HepG2 (cell line): ENCODE results near the gene COL26A1. TPM values are rescaled to one million over a fixed set of nuclear protein-coding genes. Genes with fewer than 3 reads are reported as not detected.

ENCODE experiments used
- ATAC-seq: fragments of 200-7000 bp; cut with Tn5 transposase; 3 replicates; pipeline ENCODE4 v1.9.1; 2020; ENCODE audit warnings: mild to moderate bottlenecking, moderate library complexity
- BruUV-seq: library from RNA; stranded (reverse); fragments of 400-500 nt; replicated peaks from 2 replicates; lab custom pipeline; 2021; lab: Mats Ljungman, UMichigan
- CTCF ChIA-PET: fragments of 300-600 bp; formaldehyde crosslinking; extraction: SDS; loops from one replicate; lab custom pipeline; 2021; ENCODE audit warnings: low total read pairs, inconsistent platforms, low intra/inter-chr PET ratio; lab: Yijun Ruan, JAX
- POLR2A ChIA-PET: fragments of 350-600 bp; sonication (Branson Sonifier 250); formaldehyde crosslinking; loops from one replicate; lab custom pipeline; 2020; ENCODE audit warnings: antibody characterized with exemption, inconsistent platforms; lab: Yijun Ruan, JAX
- DNase-seq: peaks from one replicate; pipeline ENCODE4 v3.0.0-alpha.2; 2015; ENCODE audit warnings: low spot score
- FAIRE-seq: peaks from 3 replicates; lab custom pipeline; 2011; peaks lifted over from hg19 to GRCh38; lab: Jason Lieb, UNC
- H2AFZ ChIP-seq: one replicate; pipeline ENCODE4 v1.6.1; 2011; ENCODE audit warnings: low read length, inconsistent platforms
- H3K27ac ChIP-seq: fragments of 300-600 bp; 3 replicates; pipeline ENCODE4 v1.8.0; 2011; ENCODE audit warnings: mixed run types, mild to moderate bottlenecking, mixed read lengths, low read length, inconsistent platforms; ENCODE audit not compliant: insufficient read depth; ENCODE audit errors: extremely low read length
- H3K27me3 ChIP-seq, 2 experiments: fragments of 200-600 bp in 1 of 2; 2 replicates in 1 of 2; 3 replicates in 1 of 2; pipeline versions ENCODE4 v1.6.0 to v1.8.0; 2011; ENCODE audit warnings: low read length in 2 of 2, mild to moderate bottlenecking in 2 of 2, moderate library complexity in 2 of 2, inconsistent platforms in 1 of 2; ENCODE audit not compliant: insufficient read depth in 2 of 2, control insufficient read depth in 1 of 2
- H3K36me3 ChIP-seq, 2 experiments: fragments of 200-600 bp in 1 of 2; replicated peaks in 1 of 2; 2 replicates in 1 of 2; 3 replicates in 1 of 2; pipeline versions ENCODE4 v1.5.1 to v1.8.0; 2011; ENCODE audit warnings: low read length in 2 of 2, inconsistent platforms in 1 of 2; ENCODE audit not compliant: insufficient read depth in 2 of 2, control insufficient read depth in 1 of 2
- H3K4me1 ChIP-seq: 2 replicates; pipeline ENCODE4 v1.5.1; 2012; ENCODE audit warnings: low read length, inconsistent platforms; ENCODE audit not compliant: insufficient read depth
- H3K4me2 ChIP-seq: 2 replicates; pipeline ENCODE4 v1.6.0; 2011; ENCODE audit warnings: low read depth, low read length, inconsistent platforms
- H3K4me3 ChIP-seq, 3 experiments: fragments of 200-600 bp in 1 of 3; sonication (generic), shearing (Covaris generic) in 1 of 3; replicated peaks in 1 of 3; 2 replicates each; pipeline ENCODE4 v1.5.1; 2011 to 2016; ENCODE audit warnings: low read length in 3 of 3, inconsistent platforms in 2 of 3, low read depth in 2 of 3, mild to moderate bottlenecking in 2 of 3, control low read depth in 1 of 3, mixed read lengths in 1 of 3; ENCODE audit not compliant: insufficient read depth in 1 of 3
- H3K79me2 ChIP-seq: one replicate; pipeline ENCODE4 v1.6.1; 2011; ENCODE audit warnings: low read length, inconsistent platforms; ENCODE audit not compliant: insufficient read depth
- H3K9ac ChIP-seq: 2 replicates; pipeline ENCODE4 v1.6.0; 2011; ENCODE audit warnings: mild to moderate bottlenecking, low read depth, low read length, inconsistent platforms; ENCODE audit not compliant: insufficient read depth
- H3K9me3 ChIP-seq: 2 replicates; pipeline ENCODE4 v1.5.1; 2012; ENCODE audit warnings: mild to moderate bottlenecking, low read length
- H4K20me1 ChIP-seq: 2 replicates; pipeline ENCODE4 v1.6.0; 2011; ENCODE audit warnings: inconsistent platforms, mild to moderate bottlenecking, low read length, moderate library complexity; ENCODE audit not compliant: insufficient read depth
- AHDC1 ChIP-seq: sonication (generic); formaldehyde crosslinking; IDR thresholded peaks from 2 replicates; pipeline ENCODE4 v1.5.1; 2020; ENCODE audit warnings: mild to moderate bottlenecking, missing genetic modification reagents, borderline replicate concordance
- DDIT3 ChIP-seq: sonication (generic); formaldehyde crosslinking; IDR thresholded peaks from 2 replicates; pipeline ENCODE4 v1.4.0; 2020; ENCODE audit warnings: mild to moderate bottlenecking, missing genetic modification reagents
- GATAD2A ChIP-seq: IDR thresholded peaks from 2 replicates; pipeline ENCODE4 v1.6.1; 2016
- HNF1A ChIP-seq, 2 experiments: sonication (generic) in 1 of 2; formaldehyde crosslinking in 1 of 2; IDR thresholded peaks; 2 replicates each; pipeline versions ENCODE4 v1.4.0 to v1.6.1; 2016 to 2020; ENCODE audit warnings: borderline replicate concordance in 1 of 2, low read depth in 1 of 2, mild to moderate bottlenecking in 1 of 2, missing genetic modification reagents in 1 of 2
- KMT2B ChIP-seq: IDR thresholded peaks from 2 replicates; pipeline ENCODE4 v1.6.1; 2016; ENCODE audit warnings: missing genetic modification reagents, missing compliant biosample characterization
- NR0B2 ChIP-seq: sonication (generic); formaldehyde crosslinking; IDR thresholded peaks from 2 replicates; pipeline ENCODE4 v1.4.0; 2020; ENCODE audit warnings: mild to moderate bottlenecking, missing genetic modification reagents
- PAF1 ChIP-seq: IDR thresholded peaks from 2 replicates; pipeline ENCODE4 v1.6.1; 2016; ENCODE audit warnings: missing genetic modification reagents, missing compliant biosample characterization
- PRPF4 ChIP-seq: fragments of 200-400 bp; formaldehyde crosslinking; IDR thresholded peaks from 2 replicates; pipeline ENCODE4 v1.6.1; 2016; ENCODE audit warnings: low read length, low read depth; ENCODE audit not compliant: poor library complexity, severe bottlenecking
- SSRP1 ChIP-seq: IDR thresholded peaks from 2 replicates; pipeline ENCODE4 v1.6.1; 2016; ENCODE audit warnings: control low read depth
- ZNF564 ChIP-seq: sonication (generic); formaldehyde crosslinking; IDR thresholded peaks from 2 replicates; pipeline ENCODE4 v1.8.1; 2023; ENCODE audit warnings: mild to moderate bottlenecking, missing genetic modification reagents
- ZNF670 ChIP-seq: sonication (generic); formaldehyde crosslinking; IDR thresholded peaks from 2 replicates; pipeline ENCODE4 v1.8.0; 2022; ENCODE audit warnings: mild to moderate bottlenecking, missing genetic modification reagents, borderline replicate concordance
- ZNF790 ChIP-seq: sonication (generic); formaldehyde crosslinking; IDR thresholded peaks from 2 replicates; pipeline ENCODE4 v1.8.0; 2022; ENCODE audit warnings: missing genetic modification reagents, mild to moderate bottlenecking, borderline replicate concordance
- WGBS: methylation state at CpG from one replicate; pipeline ENCODE4 v1.1.6; 2017; ENCODE audit warnings: low lambda C conversion rate; 5-methylcytosine and 5-hydroxymethylcytosine counted together
- in situ Hi-C: cut with HindIII; loops from 2 replicates; pipeline ENCODE4 v1.10.0; 2017; ENCODE audit warnings: low pct_unique_long_range_greater_than_20kb; ENCODE audit not compliant: extremely low pct_ligation_motif_present
- intact Hi-C: fragments of 100-400 bp; cut with micrococcal nuclease; formaldehyde crosslinking; loops from one replicate; pipeline ENCODE4 v1.10.0; 2022; ENCODE audit not compliant: unreplicated experiment
- polyA plus RNA-seq, 8 experiments: library from polyadenylated mRNA; depleted of rRNA in 3 of 8; stranded (reverse) in 7 of 8; unstranded in 1 of 8; fragments of >200 nt; fragmentation: Illumina TruSeq in 4 of 8; extraction: Trizol in 4 of 8; gene quantifications; 2 replicates each; pipeline versions ENCODE4 v1.2.1 to v1.2.3, GENCODE V29; 2011 to 2016; ENCODE audit warnings: low read depth in 4 of 8, missing spikeins in 1 of 8, mixed read lengths in 1 of 8; ENCODE audit not compliant: insufficient read depth in 1 of 8
- total RNA-seq, 5 experiments: library from RNA; depleted of rRNA; stranded (reverse); fragments of >200 nt; fragmentation: Illumina TruSeq; extraction: Trizol; gene quantifications; 2 replicates each; pipeline ENCODE4 v1.2.3, GENCODE V29; 2016; ENCODE audit warnings: low read depth in 1 of 5

Gene COL26A1
- total and polyA plus RNA-seq, 2 of the 13 experiments (the other 11 are each of a cell fraction or from before 2014, with no cell fraction given) = 7.8 to 9.2 TPM

- TF ChIP-seq AHDC1 (CRISPR knock-in tag) (no peak), PRPF4 (no peak), DDIT3 (no peak), ZNF670 (CRISPR knock-in tag) (no peak), KMT2B (CRISPR knock-in tag) (no peak), GATAD2A (CRISPR knock-in tag) (no peak)
Measured at GRCh38 chr7:101593556-101593955, 230.9 kb downstream of the COL26A1 start (continued).

GRCh38 chr7:101594790-101595189 is 232.1 kb downstream of the COL26A1 start:
- Histone ChIP-seq H3K27me3 (peaks cover 0 to 5% of the 10 kb centered on the region in 2 experiments; a peak in 3 of 5 replicates), H3K9me3 (no peaks in the 10 kb centered on the region), H4K20me1 (no peaks in the 10 kb centered on the region), H3K36me3 (no peaks in the 10 kb centered on the region), H3K27ac (no peak overlapping the region), H3K4me1 (peaks cover 30% of the 10 kb centered on the region), H3K79me2 (no peaks in the 10 kb centered on the region), H3K4me3 (no peak overlapping the region), H3K4me2 (no peak overlapping the region), H3K9ac (no peak overlapping the region), H2AFZ (no peak overlapping the region)
- intact Hi-C loops = no loop called here
- no peak for FAIRE-seq
- TF ChIP-seq NR0B2 (CRISPR knock-in tag) = no peak
- no peak for TF ChIP-seq PAF1
- TF ChIP-seq HNF1A (IDR thresholded peaks at IDR 0.05; ENCODE audit: low read depth) = no peak
- TF ChIP-seq HNF1A (CRISPR knock-in tag; IDR thresholded peaks at IDR 0.05; ENCODE audit: borderline replicate concordance) = no peak
- no peak for TF ChIP-seq ZNF564 (CRISPR knock-in tag)
- TF ChIP-seq SSRP1 = no peak
- no peak for TF ChIP-seq ZNF790 (CRISPR knock-in tag)
- in situ Hi-C loops = no loop called here
- no TSS peak for BruUV-seq
- WGBS = 46% methylated on average over 3 of the region's 3 CpGs
- ChIA-PET POLR2A (no interaction called here), CTCF (no interaction called here)
- ATAC-seq = no peak
- DNase-seq = no peak
